Measurements from ENCODE around the gene PDCD1LG2.

The PDCD1LG2 gene

DNA sequence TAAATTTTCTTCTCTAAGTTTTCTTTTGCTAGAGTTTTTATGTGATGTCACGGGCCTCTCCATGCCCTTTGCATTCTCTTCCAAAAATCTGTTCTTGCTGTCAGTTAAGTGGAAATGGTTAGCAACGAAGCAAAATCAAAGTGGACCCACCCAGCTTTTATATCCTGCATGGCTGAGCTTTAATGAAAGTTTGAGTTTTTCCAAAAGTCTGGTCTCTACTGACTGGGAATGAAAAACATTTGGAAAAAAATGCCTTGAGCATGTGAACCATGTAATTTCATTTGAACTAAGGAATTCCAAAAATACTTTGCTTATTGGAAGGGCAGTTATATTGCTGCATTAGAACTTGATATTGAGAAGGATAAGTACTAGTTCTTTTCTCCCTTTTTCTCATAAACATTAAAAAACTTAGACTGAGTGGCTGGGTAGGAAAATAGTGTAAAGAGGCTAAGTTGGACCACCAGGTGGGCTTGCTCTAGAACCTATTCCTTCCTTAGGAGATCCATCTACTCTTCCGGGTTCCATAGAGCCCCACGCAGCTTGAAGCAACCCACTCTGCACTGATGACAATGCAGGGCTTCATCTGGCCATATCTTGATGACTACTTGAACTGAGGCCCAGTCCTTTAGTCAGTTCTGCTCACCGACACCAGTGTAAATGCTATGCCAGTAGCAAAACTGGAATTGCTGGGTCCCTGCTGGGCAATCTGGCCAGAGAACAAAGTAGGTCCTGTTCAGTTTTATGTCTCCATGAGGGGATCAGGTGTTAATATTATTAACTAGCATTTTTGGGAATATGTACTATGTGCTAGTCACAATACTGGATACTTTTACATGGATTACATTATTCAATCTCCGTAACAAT, 101.2 kb downstream of the PDCD1LG2 start:
- DNase-seq (ENCODE audit: low read depth): no peak

DNA sequence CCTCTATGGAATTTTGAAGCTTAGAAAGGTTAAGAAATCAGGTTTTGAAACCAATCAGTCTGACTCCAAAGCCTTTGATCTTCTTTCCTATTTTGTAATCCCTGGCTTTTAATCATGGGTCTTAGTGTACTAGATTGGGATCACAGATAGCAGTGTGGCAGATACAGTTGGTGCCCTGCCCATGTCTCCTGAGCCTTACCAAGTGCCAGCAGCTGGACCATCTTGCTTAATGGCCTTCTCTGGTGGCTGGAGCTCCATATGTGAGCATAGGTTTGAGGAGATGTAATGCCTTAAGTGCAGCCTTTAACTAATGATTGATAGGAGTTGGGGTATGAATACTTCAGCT, 101.8 kb downstream of the PDCD1LG2 start:
- no peak for DNase-seq (ENCODE audit: low read depth)

DNA sequence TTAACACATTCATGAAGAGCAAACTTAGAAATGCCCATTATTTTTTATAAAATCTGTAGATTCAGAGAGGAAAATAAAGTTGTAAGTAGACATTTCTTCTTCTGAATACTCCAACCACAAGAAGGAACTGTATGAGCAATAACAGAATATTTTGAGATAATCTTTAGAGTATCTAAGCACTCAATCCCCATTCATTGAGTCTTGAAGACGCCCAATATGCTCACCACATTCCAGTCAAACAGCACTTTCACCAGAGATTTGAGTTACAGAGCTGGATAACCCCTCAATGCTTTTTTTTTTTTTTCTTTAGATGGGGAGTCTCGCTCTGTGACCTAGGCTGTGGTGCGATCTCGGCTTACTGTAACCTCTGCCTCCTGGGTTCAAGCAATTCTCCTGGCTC, 103.9 kb downstream of the PDCD1LG2 start:
- no peak for DNase-seq (ENCODE audit: low read depth)

DNA sequence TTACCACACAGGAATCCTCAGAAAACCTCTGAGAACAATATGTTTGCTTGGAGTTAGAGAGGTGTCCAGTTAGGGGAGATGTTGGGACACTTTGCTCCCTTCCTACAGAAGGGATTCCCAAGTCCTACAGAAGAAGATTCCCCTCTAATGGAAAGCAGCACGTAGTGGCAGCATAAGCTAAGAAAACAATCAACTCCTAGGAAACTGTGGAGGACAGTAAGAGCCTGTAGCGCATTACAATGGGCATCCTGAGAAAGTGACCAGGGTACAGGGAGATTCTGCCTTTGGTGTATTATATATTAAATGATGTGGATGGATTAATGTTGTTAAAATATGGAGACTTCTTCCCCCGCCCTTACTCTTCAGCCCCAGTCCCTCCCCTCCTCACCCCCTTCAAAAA, 104.7 kb downstream of the PDCD1LG2 start:
- no peak for DNase-seq (ENCODE audit: low read depth)

DNA sequence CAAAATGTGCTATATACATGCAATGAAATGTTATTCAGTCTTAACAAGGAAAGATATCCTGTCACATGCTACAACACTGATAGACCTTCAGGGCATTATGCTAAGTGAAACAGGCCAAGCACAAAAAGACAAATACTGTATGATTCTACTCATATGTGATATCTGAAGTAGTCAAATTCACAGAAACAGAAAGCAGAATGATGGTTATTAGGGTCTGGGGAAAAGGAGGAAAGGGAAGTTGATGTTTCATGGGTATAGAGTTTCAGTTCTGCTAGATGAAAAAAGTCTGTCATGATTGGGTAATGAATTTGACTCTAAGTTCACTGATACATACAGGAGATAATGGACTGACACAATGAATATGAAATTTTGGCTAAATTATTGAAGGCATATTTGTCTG, 107.4 kb downstream of the PDCD1LG2 start:
- no peak for DNase-seq (ENCODE audit: low read depth)

DNA sequence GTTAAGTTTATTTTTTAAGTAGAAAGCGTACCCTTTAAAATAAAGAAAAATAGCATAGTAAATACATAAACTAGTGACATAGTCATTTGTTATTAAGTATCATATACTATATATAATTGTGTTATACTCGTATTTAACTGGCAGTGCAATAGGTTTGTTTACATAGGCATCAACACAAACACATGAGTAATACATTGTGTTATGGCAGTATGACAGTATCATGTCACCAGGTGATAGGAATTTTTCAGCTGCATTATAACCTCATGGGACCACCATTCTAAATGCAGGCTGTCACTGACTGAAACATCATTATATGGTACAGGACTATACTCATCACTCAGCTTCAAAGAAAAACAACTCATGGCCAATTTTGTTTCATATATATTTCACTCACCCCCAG, 110.2 kb downstream of the PDCD1LG2 start:
- no peak for DNase-seq (ENCODE audit: low read depth)
